ENCODE data around the gene HUNK. TPM values are rescaled to one million over a fixed set of nuclear protein-coding genes. Genes with fewer than 3 reads are reported as not detected.

The HUNK gene
- total RNA-seq, 2 donors from 2014 or later: 5.8 to 8.4 TPM

GRCh38 chr21:31862078-31862477, 10.7 kb upstream of the HUNK start:
- no peaks in the 10 kb centered on the region for H3K4me1 Mint-ChIP-seq
- no peak overlapping the region for H3K27ac Mint-ChIP-seq
- H3K4me1 ChIP-seq (ENCODE audit: control insufficient read depth, insufficient read depth, low read length): no peaks in the 10 kb centered on the region
- H3K27me3 ChIP-seq (ENCODE audit: control insufficient read depth, insufficient read depth, low read length, poor library complexity, severe bottlenecking): no peaks in the 10 kb centered on the region
- H3K27me3 Mint-ChIP-seq (ENCODE audit: insufficient read depth): no peaks in the 10 kb centered on the region
- H3K9ac ChIP-seq (ENCODE audit: extremely low read depth, low read length, poor library complexity, severe bottlenecking): no peak overlapping the region
- TF ChIP-seq CTCF (conservative IDR thresholded peaks at IDR 0.05): no peak
- no peak overlapping the region for H3K27ac ChIP-seq (ENCODE audit: low read depth, low read length)
- 69 to 90% methylated on average over 2 to 7 of the region's 7 CpGs for WGBS, 2 experiments (ENCODE audit: insufficient coverage in 1 of 2, insufficient read length in 1 of 2)
- H3K9me3 ChIP-seq (ENCODE audit: control insufficient read depth, low read length): no peaks in the 10 kb centered on the region
- H3K36me3 ChIP-seq (ENCODE audit: control insufficient read depth, insufficient read depth, low read length): no peaks in the 10 kb centered on the region
- DNase-seq: no peak
- H3K9me3 Mint-ChIP-seq: no peaks in the 10 kb centered on the region
- H3K4me3 ChIP-seq (ENCODE audit: low read length): no peak overlapping the region
- H3K4me3 Mint-ChIP-seq: no peak overlapping the region
- H3K36me3 Mint-ChIP-seq (ENCODE audit: low read depth): no peaks in the 10 kb centered on the region

GRCh38 chr21:31865429-31865970, 7.3 kb upstream of the HUNK start:
- 92 to 95% methylated on average over 10 to 11 of the region's 11 CpGs for WGBS, 2 experiments (ENCODE audit: insufficient coverage in 1 of 2, insufficient read length in 1 of 2)
- no peaks in the 10 kb centered on the region for H3K36me3 ChIP-seq (ENCODE audit: control insufficient read depth, insufficient read depth, low read length)

GRCh38 chr21:31866077-31866511, 6.7 kb upstream of the HUNK start:
- peak; percentile 97 for DNase-seq
- Mint-ChIP-seq H3K4me3 (no peak overlapping the region), H3K4me1 (no peaks in the 10 kb centered on the region), H3K36me3 (ENCODE audit: low read depth) (no peaks in the 10 kb centered on the region), H3K27me3 (ENCODE audit: insufficient read depth) (peaks cover 25% of the 10 kb centered on the region), H3K9me3 (no peaks in the 10 kb centered on the region), H3K27ac (no peak overlapping the region)
- Histone ChIP-seq H3K27me3 (ENCODE audit: control insufficient read depth, insufficient read depth, low read length, poor library complexity, severe bottlenecking) (peaks cover 35% of the 10 kb centered on the region), H3K9ac (ENCODE audit: extremely low read depth, low read length, poor library complexity, severe bottlenecking) (no peak overlapping the region), H3K36me3 (ENCODE audit: control insufficient read depth, insufficient read depth, low read length) (no peaks in the 10 kb centered on the region), H3K4me3 (ENCODE audit: low read length) (no peak overlapping the region), H3K27ac (ENCODE audit: low read depth, low read length) (no peak overlapping the region), H3K4me1 (ENCODE audit: control insufficient read depth, insufficient read depth, low read length) (no peaks in the 10 kb centered on the region), H3K9me3 (ENCODE audit: control insufficient read depth, low read length) (no peaks in the 10 kb centered on the region)
- TF ChIP-seq CTCF (conservative IDR thresholded peaks at IDR 0.05): peak; percentile 96
- WGBS, 2 experiments (ENCODE audit: insufficient coverage in 1 of 2, insufficient read length in 1 of 2): 18 to 31% methylated on average over 4 to 15 of the region's 15 CpGs

More at GRCh38 chr21:31865429-31865970, 7.3 kb upstream of the HUNK start:
- Histone ChIP-seq H3K4me3 (ENCODE audit: low read length) (no peak overlapping the region), H3K9me3 (ENCODE audit: control insufficient read depth, low read length) (no peaks in the 10 kb centered on the region), H3K9ac (ENCODE audit: extremely low read depth, low read length, poor library complexity, severe bottlenecking) (no peak overlapping the region), H3K27me3 (ENCODE audit: control insufficient read depth, insufficient read depth, low read length, poor library complexity, severe bottlenecking) (peaks cover 29% of the 10 kb centered on the region), H3K27ac (ENCODE audit: low read depth, low read length) (no peak overlapping the region), H3K4me1 (ENCODE audit: control insufficient read depth, insufficient read depth, low read length) (no peaks in the 10 kb centered on the region)
- H3K27me3 Mint-ChIP-seq (ENCODE audit: insufficient read depth): peaks cover 19% of the 10 kb centered on the region
- H3K4me1 Mint-ChIP-seq: no peaks in the 10 kb centered on the region
- no peaks in the 10 kb centered on the region for H3K36me3 Mint-ChIP-seq (ENCODE audit: low read depth)
- DNase-seq: no peak
- no peak for TF ChIP-seq CTCF (conservative IDR thresholded peaks at IDR 0.05)
- H3K4me3 Mint-ChIP-seq: no peak overlapping the region
- H3K9me3 Mint-ChIP-seq: no peaks in the 10 kb centered on the region
- no peak overlapping the region for H3K27ac Mint-ChIP-seq
